Esophagus squamous epithelium (tissue), 5 donors: ENCODE measurements around the gene SCGB2A2. TPM values are rescaled to one million over a fixed set of nuclear protein-coding genes. Genes with fewer than 3 reads are reported as not detected.

ENCODE experiments used
- DNase-seq: peaks from one replicate; lab custom pipeline; 2025; lab: John Stamatoyannopoulos, UW
- H3K27ac ChIP-seq, 4 donors: fragments of 200-600 bp; sonication (generic); one replicate each; pipeline ENCODE4 v1.5.1; 2016 to 2019; ENCODE audit warnings: mild to moderate bottlenecking in 1 of 4
- H3K27me3 ChIP-seq, 4 donors: fragments of 200-600 bp; sonication (generic); 1 replicate in 3 of 4; 2 replicates in 1 of 4; pipeline versions ENCODE4 v1.5.1 to v1.6.0; 2017 to 2021; ENCODE audit warnings: antibody characterized with exemption in 1 of 4
- H3K36me3 ChIP-seq, 3 donors: fragments of 200-600 bp; sonication (generic); one replicate each; pipeline ENCODE4 v1.5.1; 2016 to 2019
- H3K4me1 ChIP-seq, 3 donors: fragments of 200-600 bp; sonication (generic); one replicate each; pipeline ENCODE4 v1.5.1; 2017 to 2019
- H3K4me3 ChIP-seq, 4 donors: fragments of 200-600 bp; sonication (generic); 1 replicate in 3 of 4; 2 replicates in 1 of 4; pipeline ENCODE4 v1.5.1; 2016 to 2019; ENCODE audit warnings: mild to moderate bottlenecking in 2 of 4, moderate library complexity in 1 of 4
- H3K9me3 ChIP-seq, 3 donors: fragments of 200-600 bp; sonication (generic); one replicate each; pipeline ENCODE4 v1.5.1; 2016 to 2019
- POLR2A ChIP-seq, 4 donors: fragments of 450-650 bp; IDR thresholded peaks; one replicate each; pipeline ENCODE4 v1.6.1; 2017; ENCODE audit warnings: antibody characterized with exemption in 4 of 4, mild to moderate bottlenecking in 4 of 4, moderate library complexity in 3 of 4
- WGBS, 2 donors: methylation state at CpG; one replicate each; pipeline ENCODE4 v1.1.5; 2018; 5-methylcytosine and 5-hydroxymethylcytosine counted together
- intact Hi-C: fragments of 100-400 bp; cut with DNase I; formaldehyde crosslinking; loops from one replicate; pipeline ENCODE4 v1.15.0; 2022
- total RNA-seq, 4 donors: library from RNA; depleted of rRNA; stranded (reverse); fragments of >200 nt; gene quantifications; one replicate each; pipeline ENCODE4 v1.1.0, GENCODE V29; 2016
- TF ChIP-seq, protein P1 (sequence below), 6 experiments: fragments of 450-650 bp in 4 of 6; fragments of 200-600 bp in 2 of 6; sonication (generic) in 2 of 6; IDR thresholded peaks; one replicate each; pipeline ENCODE4 v1.5.1; 2016 to 2019; ENCODE audit warnings: antibody characterized with exemption in 6 of 6, mild to moderate bottlenecking in 4 of 6, moderate library complexity in 4 of 6
- donor health status: DM: yes; HTN: yes; CAD: no.

SCGB2A2 gene
- total RNA-seq, 4 donors from 2014 or later = 28.7 TPM; not detected in 3

DNA sequence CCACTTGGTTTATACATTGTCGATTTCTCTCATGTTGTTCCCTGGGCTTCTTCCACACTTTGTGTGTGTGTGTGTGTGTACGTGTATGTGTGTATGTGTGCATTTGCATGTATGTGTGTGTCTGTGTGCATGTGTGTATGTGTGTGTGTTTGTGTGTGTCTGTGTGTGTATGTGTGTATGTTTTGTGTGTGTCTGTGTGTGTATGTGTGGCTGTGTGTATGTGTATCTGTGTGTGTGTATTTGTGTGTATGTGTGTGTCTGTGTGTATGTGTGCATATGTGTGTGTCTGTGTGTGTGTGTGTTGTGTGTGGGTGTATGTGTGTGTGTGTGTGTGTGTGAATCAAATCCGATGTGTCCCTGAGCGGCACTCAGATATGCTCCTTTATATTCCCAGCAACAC, 32.5 kb upstream of the SCGB2A2 start:
- Histone ChIP-seq H3K4me3 (no peak overlapping the region), H3K27me3 (peaks cover 0 to 66% (median 0%) of the 10 kb centered on the region in 4 donors), H3K4me1 (peaks cover 0 to 13% (median 0%) of the 10 kb centered on the region in 3 donors), H3K9me3 (no peaks in the 10 kb centered on the region), H3K27ac (no peak overlapping the region), H3K36me3 (no peaks in the 10 kb centered on the region)
- 64 to 70% methylated on average over 3 to 4 of the region's 4 CpGs for WGBS, 2 donors
- no peak for DNase-seq
- intact Hi-C loops = no loop called here
- no peak for TF ChIP-seq POLR2A (IDR thresholded peaks at IDR 0.05)
- TF ChIP-seq, protein P1, sequence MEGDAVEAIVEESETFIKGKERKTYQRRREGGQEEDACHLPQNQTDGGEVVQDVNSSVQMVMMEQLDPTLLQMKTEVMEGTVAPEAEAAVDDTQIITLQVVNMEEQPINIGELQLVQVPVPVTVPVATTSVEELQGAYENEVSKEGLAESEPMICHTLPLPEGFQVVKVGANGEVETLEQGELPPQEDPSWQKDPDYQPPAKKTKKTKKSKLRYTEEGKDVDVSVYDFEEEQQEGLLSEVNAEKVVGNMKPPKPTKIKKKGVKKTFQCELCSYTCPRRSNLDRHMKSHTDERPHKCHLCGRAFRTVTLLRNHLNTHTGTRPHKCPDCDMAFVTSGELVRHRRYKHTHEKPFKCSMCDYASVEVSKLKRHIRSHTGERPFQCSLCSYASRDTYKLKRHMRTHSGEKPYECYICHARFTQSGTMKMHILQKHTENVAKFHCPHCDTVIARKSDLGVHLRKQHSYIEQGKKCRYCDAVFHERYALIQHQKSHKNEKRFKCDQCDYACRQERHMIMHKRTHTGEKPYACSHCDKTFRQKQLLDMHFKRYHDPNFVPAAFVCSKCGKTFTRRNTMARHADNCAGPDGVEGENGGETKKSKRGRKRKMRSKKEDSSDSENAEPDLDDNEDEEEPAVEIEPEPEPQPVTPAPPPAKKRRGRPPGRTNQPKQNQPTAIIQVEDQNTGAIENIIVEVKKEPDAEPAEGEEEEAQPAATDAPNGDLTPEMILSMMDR (IDR thresholded peaks at IDR 0.05) = no peak

DNA sequence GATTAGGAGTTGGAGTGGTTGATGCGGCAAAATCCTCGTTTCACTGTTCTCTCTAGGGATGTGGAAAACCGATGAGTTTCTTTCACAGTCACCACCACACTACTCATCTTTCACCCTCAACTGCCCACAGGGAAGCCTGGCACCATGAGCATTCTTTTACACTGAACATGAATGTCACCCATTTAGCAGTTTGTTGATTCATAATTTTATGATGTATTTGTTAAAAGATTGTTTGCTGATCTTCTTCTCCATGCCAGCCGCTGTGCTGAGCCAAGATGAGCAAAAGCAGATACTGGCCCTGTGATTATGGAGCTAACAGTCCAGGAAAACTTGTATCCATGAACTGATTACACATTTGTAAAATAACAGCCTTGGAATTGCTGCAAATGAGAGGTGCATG, 31.8 kb upstream of the SCGB2A2 start:
- intact Hi-C loops = no loop called here

DNA sequence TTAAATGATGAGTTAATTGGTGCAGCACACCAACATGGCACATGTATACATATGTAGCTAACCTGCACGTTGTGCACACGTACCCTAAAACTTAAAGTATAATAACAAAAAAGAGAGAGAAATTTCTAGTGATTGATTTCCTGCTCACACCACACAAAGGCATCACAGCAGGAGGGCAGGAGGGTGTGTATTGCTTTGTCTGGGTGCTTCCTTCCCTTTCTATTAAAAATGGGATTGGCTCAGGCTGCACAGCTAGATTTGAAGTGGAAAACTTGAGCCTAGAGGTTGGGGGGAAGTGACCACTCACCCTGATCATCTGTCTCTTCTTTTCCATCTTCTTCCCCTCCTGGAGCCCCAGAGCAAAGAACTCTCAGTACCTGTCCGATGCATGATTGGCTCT, 28.9 kb upstream of the SCGB2A2 start:
- peaks cover 0 to 13% (median 0%) of the 10 kb centered on the region in 3 donors for H3K4me1 ChIP-seq
- no peaks in the 10 kb centered on the region for H3K9me3 ChIP-seq
- DNase-seq = no peak
- H3K27ac ChIP-seq = no peak overlapping the region
- no peaks in the 10 kb centered on the region for H3K36me3 ChIP-seq
- 76 to 78% methylated on average over 3 of the region's 3 CpGs for WGBS, 2 donors
- peaks cover 0 to 68% (median 0%) of the 10 kb centered on the region in 4 donors for H3K27me3 ChIP-seq
- no peak overlapping the region for H3K4me3 ChIP-seq
- TF ChIP-seq, protein P1 (IDR thresholded peaks at IDR 0.05) = no peak
- no peak for TF ChIP-seq POLR2A (IDR thresholded peaks at IDR 0.05)
- intact Hi-C loops = no loop called here

More for the DNA sequence above, 31.8 kb upstream of the SCGB2A2 start:
- peaks cover 0 to 66% (median 0%) of the 10 kb centered on the region in 4 donors for H3K27me3 ChIP-seq
- peaks cover 0 to 13% (median 0%) of the 10 kb centered on the region in 3 donors for H3K4me1 ChIP-seq
- H3K27ac ChIP-seq = no peak overlapping the region
- DNase-seq = no peak
- WGBS, 2 donors = 69 to 81% methylated on average over 4 of the region's 4 CpGs
- no peaks in the 10 kb centered on the region for H3K9me3 ChIP-seq
- H3K4me3 ChIP-seq = no peak overlapping the region
- H3K36me3 ChIP-seq = no peaks in the 10 kb centered on the region
- TF ChIP-seq POLR2A (IDR thresholded peaks at IDR 0.05) = no peak
- TF ChIP-seq, protein P1 (IDR thresholded peaks at IDR 0.05) = no peak

DNA sequence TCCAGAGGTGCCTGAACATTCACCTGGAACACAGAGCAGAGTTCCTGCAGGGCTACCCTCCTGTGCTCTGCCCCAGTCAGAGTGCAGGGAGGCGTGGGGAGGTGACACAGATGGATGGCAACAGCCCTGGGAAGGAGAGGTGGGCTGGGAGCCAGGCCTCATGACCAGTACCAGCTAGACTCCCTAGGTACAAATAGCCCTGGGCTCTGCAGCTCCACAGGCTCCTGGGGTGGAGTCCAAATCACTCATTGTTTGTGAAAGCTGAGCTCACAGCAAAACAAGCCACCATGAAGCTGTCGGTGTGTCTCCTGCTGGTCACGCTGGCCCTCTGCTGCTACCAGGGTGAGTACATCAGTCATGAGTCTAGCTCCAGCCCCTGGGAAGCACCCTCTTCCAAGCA, 27.9 kb upstream of the SCGB2A2 start, which contains the start of gene SCGB1D2:
SCGB1D2 (plus strand) TSS at position 219 of the 400 bp plus-strand sequence; CDS start at position 288, 69 bp downstream.
- Histone ChIP-seq H3K9me3 (no peaks in the 10 kb centered on the region), H3K4me3 (no peak within 1 kb of the TSS), H3K27ac (no peak within 1 kb of the TSS), H3K4me1 (peaks cover 0 to 13% (median 0%) of the 10 kb centered on the region in 3 donors), H3K36me3 (no peaks in the 10 kb centered on the region), H3K27me3 (peaks cover 0 to 72% (median 0%) of the 10 kb centered on the region in 4 donors)
- intact Hi-C loops = no loop called here
- no peak for TF ChIP-seq POLR2A (IDR thresholded peaks at IDR 0.05)
- TF ChIP-seq, protein P1 (IDR thresholded peaks at IDR 0.05) = no peak
- no peak for DNase-seq
- WGBS, 2 donors = 6% methylated on average over 3 of the region's 3 CpGs; no CpG with 5 or more reads in 1 of the 2 donors

DNA sequence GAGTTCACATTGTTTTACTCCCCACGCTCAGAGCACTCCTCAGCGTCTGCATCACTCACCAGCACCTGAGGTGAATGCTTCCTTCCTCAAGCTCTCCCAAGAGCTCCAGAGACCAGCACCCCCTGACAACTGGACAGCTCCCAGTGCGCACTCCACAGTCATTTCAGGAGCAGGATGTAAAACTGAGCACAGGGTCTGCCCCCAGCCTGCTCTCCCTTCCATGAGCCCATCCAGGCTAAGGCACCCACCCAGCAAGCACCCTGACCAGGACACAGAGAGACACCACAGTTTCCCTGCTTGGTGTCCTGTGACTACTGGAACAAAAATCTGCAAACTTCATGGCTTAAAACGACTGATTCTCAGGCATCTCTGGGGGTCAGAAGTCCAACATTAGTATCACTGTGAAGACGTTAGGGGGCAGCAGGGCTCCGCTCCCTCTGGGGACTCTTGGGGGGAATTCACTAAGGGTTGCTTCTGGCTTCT, 24.6 kb upstream of the SCGB2A2 start:
- no peak for TF ChIP-seq POLR2A (IDR thresholded peaks at IDR 0.05)
- TF ChIP-seq, protein P1 (IDR thresholded peaks at IDR 0.05) = no peak
- Histone ChIP-seq H3K9me3 (peaks cover 0 to 7% (median 2%) of the 10 kb centered on the region in 3 donors), H3K27ac (no peak overlapping the region), H3K27me3 (peaks cover 0 to 66% (median 0%) of the 10 kb centered on the region in 4 donors), H3K4me3 (no peak overlapping the region), H3K36me3 (no peaks in the 10 kb centered on the region), H3K4me1 (peaks cover 0 to 13% (median 0%) of the 10 kb centered on the region in 3 donors)
- 19 to 30% methylated on average over 5 to 6 of the region's 6 CpGs for WGBS, 2 donors
- DNase-seq = no peak
- intact Hi-C loops = no loop called here
